Measurements from ENCODE around the gene ATP6V1G1.
A peak's percentile ranks its signal among the peaks of the same experiment; 100 is the strongest.
"Not testable (repeated sequence)": the region's sequence is repeated elsewhere in the genome, so short reads cannot be mapped to it uniquely, and the experiment has no call there.

Gene ATP6V1G1, protein sequence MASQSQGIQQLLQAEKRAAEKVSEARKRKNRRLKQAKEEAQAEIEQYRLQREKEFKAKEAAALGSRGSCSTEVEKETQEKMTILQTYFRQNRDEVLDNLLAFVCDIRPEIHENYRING

DNA sequence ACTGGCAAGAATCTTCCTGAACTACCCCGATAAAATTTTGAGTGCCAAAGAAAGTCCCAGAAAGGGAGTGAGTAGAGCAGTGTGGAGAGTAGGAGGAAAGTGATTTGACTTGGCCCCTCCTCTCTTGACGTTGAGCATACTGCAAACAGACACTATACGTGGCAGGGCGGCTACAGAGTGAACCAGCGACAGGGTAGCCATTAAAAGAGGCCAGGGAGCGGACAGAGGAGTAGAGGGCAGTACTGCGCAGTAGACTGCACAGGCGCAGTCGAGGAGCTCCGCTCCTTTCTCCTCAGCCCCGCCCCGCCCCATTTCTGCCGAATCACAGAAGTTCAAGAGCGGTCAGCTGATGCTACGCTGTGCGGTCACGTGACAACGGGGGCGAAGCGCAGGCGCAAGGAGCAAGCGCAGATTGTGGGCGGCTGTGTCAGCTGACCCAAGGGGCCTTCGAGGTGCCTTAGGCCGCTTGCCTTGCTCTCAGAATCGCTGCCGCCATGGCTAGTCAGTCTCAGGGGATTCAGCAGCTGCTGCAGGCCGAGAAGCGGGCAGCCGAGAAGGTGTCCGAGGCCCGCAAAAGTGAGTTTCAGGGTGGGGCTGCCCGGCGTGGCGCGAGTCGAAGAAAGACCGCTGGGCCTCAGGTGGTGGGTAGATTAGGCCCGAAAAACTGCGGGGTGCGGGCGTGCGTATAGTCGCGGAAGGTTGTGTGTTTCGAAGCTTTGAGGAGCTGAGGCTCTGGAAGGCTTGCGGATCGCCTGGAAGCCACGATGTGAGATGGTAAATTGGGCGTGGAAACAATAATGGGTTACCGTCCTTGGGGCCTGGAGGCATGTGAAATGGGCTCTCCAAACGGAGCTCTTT is at the start of gene ATP6V1G1:
TSS of gene ATP6V1G1 (plus strand) at position 425 of the 858 bp plus-strand sequence. CDS start at position 495, 70 bp downstream.
- peak; percentile 94 for DNase-seq (ENCODE audit: low spot score)

DNA sequence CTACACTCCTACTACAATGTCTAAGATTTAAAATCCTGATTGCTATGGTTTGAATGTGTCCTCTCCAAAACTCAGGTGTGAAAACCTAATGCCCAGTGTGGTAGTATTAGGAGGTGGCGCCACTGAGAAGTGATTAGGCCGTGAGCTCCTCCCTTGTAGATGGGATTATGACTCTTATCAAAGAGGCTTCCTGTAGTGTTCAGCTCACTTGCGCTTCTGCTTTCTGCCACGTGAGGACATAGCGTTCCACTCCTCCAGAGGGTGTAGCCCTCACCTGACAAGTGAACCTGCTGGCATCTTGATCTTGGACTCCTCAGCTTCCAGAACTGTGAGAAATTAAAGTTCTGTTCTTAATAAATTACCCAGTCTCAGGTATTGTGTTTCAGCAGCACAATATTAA is 49.3 kb upstream of the ATP6V1G1 start:
- no peak for DNase-seq (ENCODE audit: low spot score)

DNA sequence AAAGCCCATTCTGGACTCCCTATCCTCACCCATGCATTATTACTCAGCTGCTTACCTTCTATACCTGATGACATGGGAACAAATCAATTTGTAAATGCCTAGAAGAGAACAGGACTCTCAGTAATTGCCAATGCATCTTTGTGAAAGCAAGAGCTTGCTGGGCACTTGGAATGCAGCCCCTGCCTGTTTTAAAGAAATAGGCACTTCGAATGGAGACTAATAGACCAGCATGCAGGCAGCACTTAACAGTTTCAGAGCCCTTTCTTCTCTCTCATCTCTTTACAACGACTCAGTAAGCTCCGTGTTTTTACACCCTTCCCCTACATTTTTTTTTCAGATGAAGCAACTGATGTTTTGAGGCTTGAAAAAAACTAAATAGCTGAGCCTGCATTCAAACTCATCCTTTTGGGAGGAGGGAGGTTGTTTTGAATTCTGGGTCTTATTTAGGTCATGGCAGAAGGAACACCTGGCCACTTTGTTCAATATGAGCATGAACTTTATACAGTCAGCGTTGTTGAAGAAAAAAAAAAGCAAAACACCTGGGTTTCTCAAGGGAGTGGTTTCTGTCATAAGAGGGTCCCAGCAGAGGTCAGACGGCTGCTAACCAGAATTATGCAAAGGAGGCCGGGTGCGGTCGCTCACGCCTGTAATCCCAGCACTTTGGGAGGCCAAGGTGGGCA is 47.7 kb upstream of the ATP6V1G1 start:
- no peak for DNase-seq (ENCODE audit: low spot score)

DNA sequence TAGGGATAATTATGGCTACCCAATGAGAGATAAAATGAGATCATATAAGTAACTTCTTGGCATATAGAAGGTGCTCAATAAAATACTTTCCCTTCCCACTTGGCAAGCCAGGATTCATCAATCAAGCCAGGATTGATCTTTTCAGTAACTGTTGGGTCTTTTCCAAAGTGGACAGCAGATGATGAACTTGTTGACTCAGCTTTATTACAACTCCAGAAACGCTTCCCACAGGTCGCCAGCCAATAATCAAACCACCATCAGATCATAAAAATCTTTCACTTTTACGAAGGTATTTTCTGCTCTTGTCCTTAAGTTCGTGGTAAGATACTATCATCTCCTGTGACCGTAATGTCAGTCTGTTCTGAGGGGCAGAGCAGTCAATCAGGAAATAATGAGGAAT is 42.5 kb upstream of the ATP6V1G1 start:
- no peak for DNase-seq (ENCODE audit: low spot score)

DNA sequence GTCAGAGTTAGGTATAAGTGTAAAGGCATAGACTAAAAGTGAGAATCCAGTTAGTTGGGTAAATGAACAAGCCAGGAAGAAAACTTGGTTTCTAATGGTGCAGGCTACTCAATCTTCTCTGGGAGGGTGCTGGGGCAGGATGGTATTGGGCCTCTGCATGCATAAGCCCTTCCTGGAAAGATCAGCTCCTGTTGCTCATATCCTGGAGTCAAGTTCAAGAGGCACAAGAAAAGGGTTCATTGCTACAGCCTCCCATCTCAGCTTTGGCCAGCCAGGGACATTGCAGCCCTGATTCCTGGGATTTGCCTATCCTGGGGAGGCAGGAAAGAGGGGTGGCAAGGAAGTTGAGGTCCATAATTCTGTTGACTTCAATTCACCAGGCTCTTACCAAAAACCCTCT is 40.7 kb upstream of the ATP6V1G1 start:
- DNase-seq (ENCODE audit: low spot score) = no peak

DNA sequence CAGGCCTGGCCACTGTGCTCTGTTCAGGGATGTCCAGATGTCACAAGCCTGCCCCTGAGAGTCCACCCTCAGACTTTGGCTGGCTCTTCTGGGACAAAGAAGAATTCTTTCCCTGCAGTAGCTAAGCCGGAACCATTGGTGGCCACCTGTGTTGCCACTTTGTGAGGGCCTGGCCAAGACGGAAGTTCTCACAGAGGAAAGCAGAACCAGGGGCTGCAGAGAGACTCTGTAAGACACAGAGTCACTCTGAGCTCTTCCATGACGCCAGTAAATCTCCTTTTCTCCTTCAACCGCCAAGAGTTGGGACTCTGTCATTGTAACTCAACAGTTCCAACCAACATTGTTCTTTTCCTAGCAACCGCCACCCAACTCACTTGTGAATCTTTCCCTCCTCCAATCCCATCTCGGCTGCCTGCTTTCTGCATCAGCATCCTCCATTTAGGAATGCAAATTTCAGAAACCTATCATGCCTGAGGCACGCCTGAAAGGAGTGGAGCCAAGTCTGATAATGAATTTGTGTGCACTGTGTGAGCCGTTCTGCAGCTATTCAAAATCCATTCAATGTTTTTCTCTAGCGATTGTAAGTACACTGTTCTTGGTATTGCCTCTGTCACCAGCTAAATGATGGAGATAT is 37.8 kb upstream of the ATP6V1G1 start:
- no peak for DNase-seq (ENCODE audit: low spot score)

DNA sequence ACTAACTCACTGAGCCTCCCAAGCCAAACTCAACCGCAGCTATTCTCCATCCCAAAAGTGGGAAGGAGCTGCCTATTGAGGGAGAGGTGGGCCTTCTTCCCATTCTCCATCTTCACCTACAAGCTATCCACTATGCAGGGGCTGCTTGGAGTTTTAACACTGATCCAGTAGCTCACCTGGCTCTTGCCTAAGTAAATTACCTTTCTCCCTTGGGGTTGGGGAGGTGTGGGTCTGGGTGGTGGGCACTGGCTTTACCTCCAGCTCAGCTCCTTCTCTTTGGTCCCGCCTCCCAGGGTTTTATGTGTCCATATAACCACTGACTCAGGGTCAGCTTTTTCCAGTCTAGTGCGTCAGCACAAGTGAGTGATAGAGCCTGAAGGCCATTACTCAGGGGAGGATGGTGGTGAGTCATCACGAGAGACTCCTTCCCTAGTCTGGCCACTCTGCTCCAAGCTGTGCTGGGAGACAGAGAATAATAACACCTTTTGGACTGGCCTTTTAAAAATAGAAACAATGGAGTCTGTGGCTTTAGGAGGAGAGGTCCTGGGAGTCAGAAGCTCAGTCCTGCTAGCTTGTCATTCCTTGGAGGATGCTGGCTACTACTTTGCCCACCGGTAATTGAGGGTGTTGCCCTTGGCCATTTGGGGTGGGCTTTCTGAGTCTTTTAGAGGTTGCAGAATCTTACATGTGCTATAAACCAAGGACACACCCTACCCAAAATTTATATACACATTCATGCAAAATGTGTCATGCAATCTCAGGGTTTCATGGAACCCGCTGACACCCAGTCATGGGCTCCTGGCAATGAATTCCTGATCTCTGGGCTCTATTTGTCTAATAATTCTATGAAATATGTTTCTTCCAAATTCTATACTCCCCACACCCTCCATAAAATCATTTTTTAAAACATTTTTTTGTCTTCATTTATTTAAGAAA is 35.6 kb upstream of the ATP6V1G1 start:
- peak; percentile 37 for DNase-seq (ENCODE audit: low spot score)

DNA sequence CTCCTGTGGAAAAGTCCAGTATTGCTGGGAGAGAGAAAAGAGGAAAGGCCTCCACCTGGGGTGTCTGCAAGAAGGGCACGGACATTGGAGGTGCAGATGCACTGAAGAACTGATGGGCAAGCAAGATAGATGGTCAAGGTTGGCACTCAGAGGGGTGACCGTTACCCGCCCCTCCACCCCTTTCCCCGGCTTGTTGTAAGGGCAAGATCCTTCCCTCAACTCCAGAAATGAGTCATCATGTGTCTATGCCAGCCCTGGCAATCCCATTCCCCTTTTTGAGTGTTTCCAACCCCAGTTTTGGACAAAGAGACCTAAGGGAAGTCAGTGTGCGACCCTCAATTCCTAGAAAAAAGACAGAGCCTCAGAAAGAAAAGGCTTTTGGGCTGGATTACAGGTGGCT is 34.9 kb upstream of the ATP6V1G1 start:
- no peak for DNase-seq (ENCODE audit: low spot score)

DNA sequence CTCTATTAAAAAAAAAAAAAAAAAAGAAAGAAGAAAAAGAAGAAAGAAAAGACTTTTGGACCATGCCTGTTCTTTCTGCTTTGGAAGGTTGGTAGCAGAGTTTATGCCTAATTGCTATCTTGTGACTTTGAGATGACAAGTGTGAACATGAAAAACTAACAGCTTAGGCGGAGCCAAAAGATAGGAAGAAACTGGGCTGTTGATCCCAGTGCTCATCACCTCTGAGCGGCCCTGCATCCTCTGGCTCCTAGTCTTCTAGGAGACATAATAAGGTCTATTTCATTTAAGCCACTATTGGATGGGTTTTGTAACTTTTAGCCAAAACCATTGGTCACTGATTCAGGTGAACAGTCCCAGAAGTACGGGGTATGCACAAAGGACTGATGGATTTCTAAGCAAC is 34.4 kb upstream of the ATP6V1G1 start:
- no peak for DNase-seq (ENCODE audit: low spot score)

DNA sequence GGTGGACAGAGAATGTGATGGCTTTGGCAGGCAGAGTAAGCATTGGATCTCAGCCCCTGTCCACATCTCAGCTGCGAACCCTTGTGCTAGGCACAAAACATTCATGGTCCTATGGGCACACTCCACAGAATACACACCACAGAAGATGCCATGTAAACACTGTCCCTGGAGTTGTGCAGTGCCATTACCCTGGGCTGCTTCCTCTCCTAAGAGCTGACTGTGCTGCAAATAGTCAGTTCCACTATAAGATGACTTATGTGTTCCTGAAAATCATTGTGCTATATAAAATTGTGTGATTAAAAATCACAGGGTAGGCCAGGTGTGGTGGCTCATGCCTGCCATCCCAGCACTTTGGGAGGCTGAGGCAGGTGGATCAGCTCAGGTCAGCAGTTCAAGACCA is 31.9 kb upstream of the ATP6V1G1 start:
- no peak for DNase-seq (ENCODE audit: low spot score)

DNA sequence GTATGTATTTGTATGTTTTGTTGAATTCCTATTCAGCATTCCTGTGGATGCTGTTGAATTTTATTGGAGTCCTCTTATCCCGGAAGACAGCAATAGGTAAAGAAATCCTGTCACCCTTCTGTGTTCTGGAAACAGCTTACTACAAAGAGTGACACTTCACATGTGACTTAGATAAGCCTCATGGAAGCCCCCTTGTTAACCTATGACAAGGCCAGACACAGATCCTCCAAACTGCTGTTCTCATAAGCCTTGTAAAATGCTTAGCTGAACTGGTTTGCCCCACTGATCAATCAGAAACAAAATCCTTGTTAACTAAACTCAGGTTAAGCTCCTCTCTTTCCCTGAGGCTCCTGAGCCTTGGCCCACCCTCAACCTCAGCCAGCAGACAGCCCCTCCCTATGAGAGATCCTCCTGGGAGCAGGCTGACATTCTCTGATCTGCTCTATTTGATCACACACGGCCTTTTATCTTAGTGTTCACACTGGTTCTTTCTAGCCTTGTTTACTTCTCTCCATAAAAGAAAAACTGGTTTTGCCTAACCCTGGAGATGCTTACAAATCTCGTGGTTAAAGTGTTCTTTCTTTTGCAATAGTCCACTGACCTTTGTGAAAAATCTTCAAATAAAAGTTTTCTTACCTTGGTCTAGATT is 29.4 kb upstream of the ATP6V1G1 start:
- DNase-seq (ENCODE audit: low spot score) = no peak

DNA sequence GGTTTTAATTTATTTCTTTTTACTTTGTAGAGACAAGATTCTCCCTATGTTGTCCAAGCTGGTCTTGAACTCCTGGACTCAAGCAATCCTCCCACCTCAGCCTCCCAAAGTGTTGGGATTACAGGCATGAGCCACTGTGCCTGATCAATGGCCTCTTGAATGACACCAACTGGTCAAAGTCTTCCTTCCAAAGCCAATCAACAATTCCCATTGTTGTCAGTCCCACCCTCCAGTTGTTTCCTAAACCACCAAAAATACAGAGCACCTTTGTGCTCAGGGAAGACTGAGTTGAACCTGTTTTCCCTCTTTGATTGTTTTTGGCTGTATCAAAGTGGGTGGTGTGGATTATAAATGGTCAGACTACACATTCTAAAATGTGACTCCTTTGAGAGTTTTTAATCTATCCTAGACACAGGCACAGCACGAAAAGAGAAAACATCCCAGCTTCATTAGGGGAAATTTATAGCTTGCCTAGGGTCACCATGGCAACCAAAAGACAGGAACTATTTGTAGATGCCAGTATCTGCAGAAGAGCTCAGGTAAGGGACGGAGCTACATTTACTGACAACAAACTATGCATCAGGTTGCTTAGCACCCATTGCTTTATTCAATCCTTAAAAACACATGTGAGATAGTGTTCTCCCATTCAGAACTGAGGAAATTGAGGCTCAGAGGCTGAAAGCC is 27.6 kb upstream of the ATP6V1G1 start:
- no peak for DNase-seq (ENCODE audit: low spot score)

DNA sequence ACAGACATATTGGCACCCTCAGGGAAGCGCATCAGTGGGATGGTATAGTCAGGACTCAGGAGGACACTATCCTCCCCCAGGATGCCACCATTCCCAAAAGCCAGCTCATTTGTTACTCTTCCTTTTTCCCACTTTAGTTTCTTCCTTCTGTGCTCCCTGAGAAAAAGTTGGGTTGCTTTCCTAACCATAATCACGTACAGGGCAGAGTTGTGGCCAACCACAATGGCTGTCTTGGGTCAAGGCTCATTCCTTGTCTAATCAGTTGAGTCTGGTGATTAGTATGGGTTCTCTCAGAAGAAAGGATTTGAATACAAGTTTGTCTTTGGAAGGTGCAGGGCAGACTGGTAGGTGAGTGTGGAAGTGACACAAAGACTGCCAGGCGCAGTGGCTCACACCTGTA is 26.6 kb upstream of the ATP6V1G1 start:
- no peak for DNase-seq (ENCODE audit: low spot score)

DNA sequence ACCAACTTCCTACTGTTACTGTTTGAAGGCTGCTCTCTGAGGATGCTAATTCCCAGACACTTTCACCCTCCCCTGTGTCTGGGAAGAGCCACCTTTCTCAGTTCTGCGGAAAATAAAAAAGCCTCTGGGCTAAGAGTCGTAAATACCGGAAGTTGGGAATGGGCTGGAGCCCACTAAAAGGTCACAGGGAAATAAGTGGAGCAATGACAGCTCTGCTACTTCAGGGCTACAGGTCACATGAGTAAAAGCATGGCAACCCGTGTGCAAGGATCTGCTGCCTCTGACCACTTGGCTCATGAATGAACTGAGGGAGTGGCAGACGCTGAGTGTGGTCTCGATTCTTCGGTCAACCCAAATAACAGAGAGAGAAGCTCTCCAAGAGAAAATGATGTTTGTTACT is 25.8 kb upstream of the ATP6V1G1 start:
- DNase-seq (ENCODE audit: low spot score) = no peak

DNA sequence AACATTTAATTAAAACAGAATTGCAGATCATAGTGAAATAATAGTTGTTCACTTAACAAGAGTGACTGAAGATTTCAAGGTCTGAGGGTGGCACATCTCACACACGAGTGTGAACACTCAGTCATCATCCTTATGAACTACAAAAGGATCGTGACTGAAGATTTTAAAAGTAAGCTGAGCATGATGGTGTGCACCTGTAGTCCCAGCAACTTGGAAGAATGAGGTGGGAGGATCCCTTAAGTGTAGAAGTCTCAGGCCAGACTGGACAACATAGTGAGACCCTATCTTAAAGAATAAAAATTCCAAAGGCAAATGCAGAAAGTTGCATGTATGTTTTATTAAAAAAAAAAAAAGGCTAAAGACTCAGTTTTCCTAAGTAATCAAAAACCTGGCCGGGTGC is 22.4 kb upstream of the ATP6V1G1 start:
- no peak for DNase-seq (ENCODE audit: low spot score)

DNA sequence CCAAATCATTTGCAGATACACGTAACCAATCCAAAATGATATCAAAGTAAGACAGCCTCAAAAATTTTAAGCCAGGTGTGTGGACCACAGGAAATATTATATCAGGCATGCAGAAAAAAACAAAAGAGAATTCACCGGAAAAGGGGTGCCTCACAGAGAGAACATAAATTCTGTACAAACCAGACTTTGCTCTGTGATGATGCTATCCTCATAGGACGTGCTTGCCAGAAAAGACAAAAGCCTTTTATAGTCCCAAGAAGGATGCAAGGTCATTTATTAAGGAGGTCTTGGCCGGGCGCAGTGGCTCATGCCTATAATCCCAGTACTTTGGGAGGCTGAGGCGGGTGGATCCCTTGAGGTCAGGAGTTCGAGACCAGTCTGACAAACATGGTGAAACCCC is 16.8 kb upstream of the ATP6V1G1 start:
- no peak for DNase-seq (ENCODE audit: low spot score)

DNA sequence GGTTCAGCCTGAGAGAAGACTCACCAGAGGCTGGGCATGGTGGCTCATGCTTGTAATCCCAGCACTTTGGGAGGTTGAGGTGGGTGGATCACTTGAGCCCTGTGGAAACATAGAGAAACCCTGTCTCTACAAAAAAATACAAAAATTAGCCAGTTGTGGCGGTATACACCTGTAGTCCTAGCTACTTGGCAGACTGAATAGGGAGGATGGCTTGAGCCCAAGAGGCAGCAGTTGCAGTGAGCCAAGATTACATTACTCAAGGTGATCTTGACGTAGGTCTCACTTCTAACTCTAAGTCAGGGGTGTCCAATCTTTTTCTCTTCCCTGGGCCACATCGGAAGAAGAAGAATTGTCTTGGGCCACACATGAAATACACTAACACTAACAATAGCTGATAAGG is 16.2 kb upstream of the ATP6V1G1 start:
- no peak for DNase-seq (ENCODE audit: low spot score)

DNA sequence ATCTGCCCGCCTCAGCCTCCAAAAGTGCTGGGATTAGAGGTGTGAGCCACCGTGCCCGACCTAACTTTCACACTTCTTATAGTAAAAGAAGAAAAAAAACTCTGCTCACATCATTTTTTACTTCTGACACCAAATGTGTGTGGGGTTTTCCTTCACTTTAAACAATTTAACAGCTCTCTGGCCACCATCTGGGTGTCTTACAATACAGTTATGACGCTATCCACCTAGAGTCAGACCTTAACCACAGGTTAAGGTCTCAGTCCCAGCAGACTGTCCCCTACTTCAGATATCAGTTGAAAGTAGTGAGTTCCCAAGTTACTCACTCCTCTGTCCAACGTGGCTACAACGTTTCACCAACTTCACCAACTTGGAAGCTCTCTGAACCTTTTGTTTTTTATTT is 15.4 kb upstream of the ATP6V1G1 start:
- DNase-seq (ENCODE audit: low spot score) = no peak

DNA sequence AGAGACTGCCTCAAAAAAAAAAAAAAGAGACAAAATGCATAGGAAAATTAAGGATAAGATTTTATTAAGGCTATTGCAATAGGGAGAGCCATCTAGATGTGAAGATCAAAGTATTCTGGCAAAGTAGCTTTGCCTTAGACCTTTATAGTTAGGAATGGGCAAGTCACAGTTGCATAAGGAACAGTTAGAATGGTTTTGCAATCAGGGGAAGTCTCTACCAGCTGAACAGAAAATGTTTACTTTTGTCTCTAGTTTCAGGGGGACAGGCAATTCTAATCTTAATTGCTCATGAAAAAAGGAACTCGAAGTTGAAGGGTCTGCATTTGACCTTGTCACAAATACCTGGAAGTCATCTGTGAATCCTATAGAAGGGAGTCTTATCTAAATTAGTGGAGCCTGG is 13.1 kb upstream of the ATP6V1G1 start:
- DNase-seq (ENCODE audit: low spot score) = no peak

DNA sequence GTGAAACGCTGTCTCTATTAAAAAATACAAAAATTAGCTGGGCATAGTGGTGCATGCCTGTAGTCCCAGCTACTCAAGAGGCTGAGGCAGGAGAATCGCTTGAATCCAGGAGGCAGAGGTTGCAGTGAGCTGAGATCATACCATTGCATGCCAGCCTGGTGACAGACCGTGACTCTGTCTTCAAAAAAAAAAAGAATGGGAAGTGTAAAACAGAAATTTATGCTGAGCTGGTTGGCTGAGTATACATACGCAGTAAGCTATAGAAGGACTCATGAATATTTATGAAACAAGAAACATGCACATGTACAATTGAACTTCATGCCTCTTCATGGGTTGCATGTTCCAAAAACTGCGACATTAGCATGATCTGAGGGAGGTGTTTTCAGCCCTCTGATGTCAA is 10.8 kb upstream of the ATP6V1G1 start:
- DNase-seq (ENCODE audit: low spot score) = not testable (repeated sequence)

DNA sequence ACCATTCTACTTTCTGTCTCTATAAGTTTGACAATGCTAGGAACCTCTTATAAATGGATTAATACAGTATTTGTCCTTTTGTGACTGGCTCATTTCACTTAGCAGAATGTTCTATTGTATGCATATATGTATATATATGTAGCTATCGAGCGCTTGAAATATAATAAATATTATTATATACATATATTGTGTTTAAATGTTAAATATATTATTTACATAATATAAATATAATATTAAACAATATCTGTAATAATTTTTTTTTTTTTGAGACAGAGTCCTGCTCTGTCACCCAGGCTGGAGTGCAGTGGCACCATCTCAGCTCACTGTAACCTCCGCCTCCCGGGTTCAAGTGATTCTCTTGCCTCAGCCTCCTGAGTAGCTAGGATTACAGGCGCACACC is 9.4 kb upstream of the ATP6V1G1 start:
- not testable (repeated sequence) for DNase-seq (ENCODE audit: low spot score)

Measured in HuH-7 (cell line).